ENCODE measurements around the gene KIAA1549. TPM values are rescaled to one million over a fixed set of nuclear protein-coding genes. Genes with fewer than 3 reads are reported as not detected.
"Not testable (repeated sequence)": the region's sequence is repeated elsewhere in the genome, so short reads cannot be mapped to it uniquely, and the experiment has no call there.

The KIAA1549 gene
- total RNA-seq, 2 experiments from 2014 or later: 1.6 to 1.7 TPM

DNA sequence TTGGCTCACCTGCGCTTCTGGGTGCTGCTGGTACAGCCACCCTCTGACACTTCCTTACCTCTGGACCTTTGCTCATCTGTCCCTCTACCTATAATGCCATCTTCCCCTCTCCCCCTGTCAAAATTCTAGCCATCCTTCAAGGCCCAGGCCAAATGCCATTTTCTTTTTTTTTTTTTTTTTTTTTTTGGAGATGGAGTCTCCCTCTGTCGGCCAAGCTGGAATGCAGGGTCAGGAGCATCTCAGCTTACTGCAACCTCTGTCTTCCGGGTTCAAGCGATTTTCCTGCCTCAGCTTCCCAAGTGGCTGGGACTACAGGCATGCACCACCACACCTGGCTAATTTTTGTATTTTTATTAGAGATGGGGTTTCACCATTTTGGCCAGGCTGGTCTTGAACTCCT lies 184.1 kb downstream of the KIAA1549 start:
- CTCF ChIA-PET, POLR2A ChIA-PET: not testable (repeated sequence)

DNA sequence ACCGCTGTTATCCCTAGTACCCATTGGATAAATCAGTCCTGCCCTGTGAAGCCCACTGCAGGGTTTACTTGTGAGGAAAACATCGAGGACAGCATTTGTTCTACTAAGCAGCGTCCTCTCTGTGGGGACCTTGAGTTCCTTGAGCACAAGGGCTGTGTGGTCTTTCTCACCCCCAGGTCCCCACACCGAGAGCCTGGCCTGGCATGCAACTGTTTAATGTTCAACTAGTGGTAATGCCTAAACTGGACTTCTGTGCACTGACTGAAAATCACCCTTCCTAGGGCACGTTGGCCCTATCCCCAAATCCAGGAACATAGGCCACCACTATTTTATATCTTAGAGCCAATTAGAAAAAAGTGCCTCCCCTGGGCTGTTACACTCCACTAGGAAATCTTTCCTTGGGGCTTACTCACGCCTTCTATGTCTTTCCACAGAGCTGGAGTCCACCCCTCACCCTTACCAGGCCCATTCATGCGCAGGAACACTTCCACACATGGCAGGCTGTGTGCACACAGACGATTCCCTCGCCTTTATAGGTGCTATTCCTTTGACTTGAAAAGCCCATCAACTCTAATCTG lies 185.1 kb downstream of the KIAA1549 start:
- ChIA-PET POLR2A (no interaction called here), CTCF (no interaction called here)

DNA sequence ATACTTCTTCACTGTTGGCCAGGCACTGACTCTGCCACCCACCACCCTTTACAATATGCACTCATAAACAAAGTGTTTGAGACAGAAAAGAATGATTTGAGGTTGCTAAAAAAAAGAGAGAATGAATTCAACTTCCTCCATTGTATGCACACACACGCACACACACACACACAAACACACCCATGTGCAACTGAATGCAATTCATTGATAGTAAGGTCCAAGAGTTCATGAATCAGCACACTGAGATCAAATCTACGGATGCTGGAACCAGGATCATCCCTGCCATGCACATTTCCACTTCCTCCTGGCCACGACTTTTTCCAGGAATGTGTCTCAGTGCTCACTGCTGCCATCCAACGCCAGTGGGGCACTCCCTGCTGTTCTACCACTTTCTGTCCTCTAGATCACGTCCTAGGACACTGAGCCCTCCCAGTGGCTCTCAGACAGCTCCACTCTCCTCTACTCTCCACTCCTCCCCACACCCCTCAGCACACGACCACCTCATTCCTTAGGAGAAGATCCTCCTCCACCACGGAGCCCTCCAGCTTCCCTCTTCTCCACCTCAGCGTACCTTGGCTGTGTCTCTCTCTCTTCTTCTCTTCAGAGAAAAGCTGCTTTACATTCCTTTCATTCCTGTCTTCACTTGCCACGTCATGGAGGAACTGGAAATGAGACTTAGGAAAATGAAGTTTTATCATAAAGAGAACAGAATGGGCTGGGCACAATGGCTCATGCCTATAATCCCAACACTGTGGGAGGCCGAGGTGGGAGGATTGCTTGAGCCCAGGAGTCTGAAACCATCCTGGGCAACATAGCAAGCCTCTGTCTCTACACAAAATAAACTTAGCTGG lies 195.4 kb downstream of the KIAA1549 start:
- POLR2A ChIA-PET: no interaction called here
- CTCF ChIA-PET: no interaction called here

DNA sequence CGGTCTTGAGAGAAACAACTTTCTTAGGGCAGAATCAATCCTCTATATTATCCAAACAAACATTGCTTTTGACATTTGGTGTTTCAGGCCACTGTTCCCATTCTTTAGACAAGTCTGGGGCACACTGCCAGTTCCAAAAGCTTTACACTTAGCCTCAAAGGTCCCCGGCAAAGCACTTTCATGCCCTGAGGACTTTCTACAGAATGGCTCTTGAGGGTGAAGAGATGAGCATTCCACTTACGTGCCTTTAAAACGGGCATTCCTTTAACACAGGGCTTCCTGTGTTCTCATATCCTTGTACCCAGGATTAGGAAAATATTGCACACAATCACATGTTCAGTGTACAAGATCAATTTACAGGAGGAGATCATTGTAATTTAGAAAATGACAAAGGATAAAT lies 196.5 kb downstream of the KIAA1549 start:
- POLR2A ChIA-PET: no interaction called here
- CTCF ChIA-PET: no interaction called here

Other genes starting within 250 kb of the KIAA1549 start
- not detected for gene TMEM213, start 183.4 kb downstream of the KIAA1549 start, total RNA-seq
- not detected for gene ATP6V0A4, start 183.2 kb downstream of the KIAA1549 start, total RNA-seq
- 10 to 100 TPM; 24.9 to 25.0 TPM for gene ZC3HAV1L, start 54.7 kb upstream of the KIAA1549 start, total RNA-seq
- gene ZC3HAV1, start 128.3 kb upstream of the KIAA1549 start, total RNA-seq: 10 to 100 TPM; 78.5 to 80.7 TPM
- gene UBN2, start 249.8 kb upstream of the KIAA1549 start, total RNA-seq: 10 to 100 TPM; 10.6 to 12.8 TPM

Data from activated CD8-positive, alpha-beta memory T cell treated with anti-CD3 and anti-CD28 coated beads for 36 hours (primary cell).